CD4-positive, alpha-beta T cell treated with Interleukin-15 for 1 hour (primary cell): ENCODE data around the gene STRA6.

Experiments
- DNase-seq: peaks from one replicate; pipeline ENCODE4 v3.0.0-alpha.2; 2020

Gene STRA6

DNA sequence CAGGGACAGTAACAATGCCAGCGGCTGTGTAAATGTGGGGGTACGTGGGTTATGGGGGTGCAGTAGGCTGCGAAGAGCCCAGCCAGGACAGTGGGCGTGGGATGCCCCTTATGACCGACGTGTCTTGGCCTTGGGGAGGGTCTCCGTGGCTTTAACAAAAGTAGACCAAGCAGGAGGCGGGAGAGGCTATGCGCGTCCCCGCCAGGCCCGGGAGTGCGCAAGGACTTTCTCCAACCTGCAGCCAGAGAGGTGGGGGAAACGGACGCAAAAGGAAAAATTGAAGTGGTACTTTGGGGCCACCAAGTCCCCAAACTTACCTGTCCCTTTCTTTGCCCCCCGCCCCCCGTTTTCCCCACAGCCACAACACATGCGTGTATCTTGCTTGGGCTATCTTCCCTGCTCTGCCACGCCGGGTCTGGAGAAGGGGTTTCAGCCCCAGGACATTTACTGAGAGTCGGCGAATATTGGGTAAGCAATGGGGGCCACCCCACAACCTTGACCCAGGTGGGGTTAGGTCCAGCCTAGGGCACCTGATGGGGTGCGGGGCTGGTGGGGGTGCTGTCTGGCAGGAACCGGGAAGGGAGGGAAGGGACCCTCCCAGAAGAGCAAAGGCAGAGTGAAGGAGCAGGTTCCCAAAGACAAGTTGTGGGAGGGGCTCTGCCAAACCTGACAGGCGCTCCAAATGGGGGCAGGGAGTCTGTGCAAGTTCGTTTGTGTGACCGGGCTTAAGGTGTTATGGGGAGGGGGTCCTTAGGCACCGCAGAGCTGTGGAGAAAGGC is 71.5 kb downstream of the STRA6 start:
- DNase-seq, result no peak

DNA sequence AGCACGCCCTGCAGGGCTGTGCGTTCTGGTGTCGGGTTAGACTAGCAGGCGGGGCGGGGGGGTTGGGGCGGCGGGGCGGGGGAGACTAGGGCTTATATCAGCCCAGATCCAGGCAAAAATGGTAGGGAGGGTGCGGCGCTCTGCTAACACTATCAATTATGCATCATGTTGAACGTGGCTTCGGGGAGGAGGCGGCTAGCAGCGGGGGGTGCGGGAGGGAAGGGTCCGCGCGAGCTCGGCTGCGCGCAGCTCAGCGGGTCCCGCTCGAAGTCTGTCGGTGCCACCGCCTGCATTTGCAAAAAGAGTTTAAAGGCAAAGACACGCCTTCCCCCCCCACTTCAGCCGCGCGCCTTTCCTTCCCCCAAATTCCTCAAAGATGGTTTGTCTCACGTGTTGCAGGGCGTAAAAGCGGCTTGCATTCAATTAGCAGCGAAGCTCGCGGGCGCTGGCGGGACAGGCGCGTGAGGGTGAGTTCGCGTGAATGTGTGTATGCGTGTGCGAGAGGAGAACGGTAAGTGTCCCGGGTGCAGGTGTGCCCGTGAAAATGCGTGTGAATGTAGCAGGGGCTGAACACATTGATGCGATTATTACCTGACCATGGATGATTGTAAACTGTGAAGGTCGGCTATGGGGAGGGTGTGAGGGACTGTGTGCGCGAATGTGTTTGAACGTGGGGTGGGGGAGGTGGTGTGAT is 72.3 kb downstream of the STRA6 start, which contains the start of gene ISLR2:
Gene ISLR2, plus strand, starts transcription at position 432 of the 694 bp plus-strand sequence. CDS start 2,169 bp downstream, outside the sequence.
- no peak for DNase-seq

DNA sequence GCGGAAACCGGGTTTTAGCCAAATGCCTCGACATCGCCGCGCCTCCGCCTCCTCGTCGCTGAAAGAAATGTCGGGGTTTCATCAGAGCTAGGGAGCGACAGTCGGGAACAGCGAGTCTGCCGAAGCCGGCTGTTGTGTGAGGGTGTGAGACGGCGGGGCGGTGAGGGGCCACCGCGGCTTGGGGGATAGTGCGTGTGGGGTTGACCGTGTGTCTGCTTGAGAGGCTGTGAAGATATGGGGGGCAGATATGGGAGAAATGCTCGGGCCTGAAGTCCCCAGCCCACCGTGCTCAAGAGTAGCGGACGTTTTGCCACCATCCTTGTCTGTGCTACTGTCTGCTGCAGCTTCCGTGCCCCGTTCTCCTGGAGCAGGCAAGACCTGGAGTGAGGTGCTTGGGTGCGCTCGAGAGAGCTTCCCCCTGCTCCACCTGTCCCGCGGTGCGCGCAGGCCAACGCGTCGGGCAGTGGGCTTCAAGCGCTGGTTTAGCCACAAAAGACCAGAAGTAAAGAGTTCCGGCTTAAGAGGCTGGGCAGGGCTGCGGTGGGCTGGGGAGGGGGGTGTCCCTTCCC is 72.9 kb downstream of the STRA6 start:
- no peak for DNase-seq
